Measurements from ENCODE around the gene WDR27.

DNA sequence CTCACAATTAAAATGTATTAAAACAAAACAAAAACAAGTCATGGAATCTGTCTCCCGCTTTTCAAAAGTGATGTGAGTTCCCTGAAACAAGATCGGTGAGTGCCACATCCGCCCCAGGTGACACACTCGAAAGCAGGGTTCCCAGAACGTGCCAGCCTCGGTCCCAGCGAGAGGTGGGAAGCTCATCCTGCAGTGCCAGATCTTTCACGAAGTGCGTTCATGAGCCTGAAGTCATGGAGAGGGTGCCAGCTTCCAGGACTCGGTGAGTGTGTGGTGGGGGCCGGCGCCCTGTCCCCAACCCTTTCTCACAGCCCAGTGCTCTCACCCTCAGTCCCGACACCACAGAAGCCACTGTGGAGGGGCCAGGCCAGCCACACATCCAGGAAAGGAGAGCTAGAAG is 127.4 kb downstream of the WDR27 start:
- TF ChIP-seq ZFP36 (IDR thresholded peaks at IDR 0.05; ENCODE audit: borderline replicate concordance, partially characterized antibody) = no peak
- TF ChIP-seq SREBF2 (IDR thresholded peaks at IDR 0.05) = no peak
- TF ChIP-seq RAD21 (conservative IDR thresholded peaks at IDR 0.05 in 1 of 2, IDR thresholded peaks at IDR 0.05 in 1 of 2) = no peak
- TF ChIP-seq POLR2A (IDR thresholded peaks at IDR 0.05; ENCODE audit: low read length) = no peak
- TF ChIP-seq, protein P1, sequence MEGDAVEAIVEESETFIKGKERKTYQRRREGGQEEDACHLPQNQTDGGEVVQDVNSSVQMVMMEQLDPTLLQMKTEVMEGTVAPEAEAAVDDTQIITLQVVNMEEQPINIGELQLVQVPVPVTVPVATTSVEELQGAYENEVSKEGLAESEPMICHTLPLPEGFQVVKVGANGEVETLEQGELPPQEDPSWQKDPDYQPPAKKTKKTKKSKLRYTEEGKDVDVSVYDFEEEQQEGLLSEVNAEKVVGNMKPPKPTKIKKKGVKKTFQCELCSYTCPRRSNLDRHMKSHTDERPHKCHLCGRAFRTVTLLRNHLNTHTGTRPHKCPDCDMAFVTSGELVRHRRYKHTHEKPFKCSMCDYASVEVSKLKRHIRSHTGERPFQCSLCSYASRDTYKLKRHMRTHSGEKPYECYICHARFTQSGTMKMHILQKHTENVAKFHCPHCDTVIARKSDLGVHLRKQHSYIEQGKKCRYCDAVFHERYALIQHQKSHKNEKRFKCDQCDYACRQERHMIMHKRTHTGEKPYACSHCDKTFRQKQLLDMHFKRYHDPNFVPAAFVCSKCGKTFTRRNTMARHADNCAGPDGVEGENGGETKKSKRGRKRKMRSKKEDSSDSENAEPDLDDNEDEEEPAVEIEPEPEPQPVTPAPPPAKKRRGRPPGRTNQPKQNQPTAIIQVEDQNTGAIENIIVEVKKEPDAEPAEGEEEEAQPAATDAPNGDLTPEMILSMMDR (IDR thresholded peaks at IDR 0.05) = no peak
- TF ChIP-seq RARB (CRISPR knock-in tag; IDR thresholded peaks at IDR 0.05) = no peak
- TF ChIP-seq JUNB (IDR thresholded peaks at IDR 0.05) = no peak
- TF ChIP-seq HOXA7 (CRISPR knock-in tag; IDR thresholded peaks at IDR 0.05) = no peak
- no peak for TF ChIP-seq KDM1A (IDR thresholded peaks at IDR 0.05; ENCODE audit: low read depth)
- no peak for TF ChIP-seq ESRRA (IDR thresholded peaks at IDR 0.05; ENCODE audit: borderline replicate concordance, low read length)
